HG03196 (cell line): Measurements from ENCODE around the gene RERE.
"Not testable (repeated sequence)": the region's sequence is repeated elsewhere in the genome, so short reads cannot be mapped to it uniquely, and the experiment has no call there.

Experiments used
- ATAC-seq: cut with Tn5 transposase; IDR thresholded peaks from one replicate; pipeline ENCODE4 v1.9.1; 2021; ENCODE audit not compliant: unreplicated experiment

Gene RERE

GRCh38 chr1:8649027-8649426 lies 168.4 kb downstream of the RERE start:
- peak; percentile 45 for ATAC-seq

- ATAC-seq = no peak
Observed at GRCh38 chr1:8646996-8647395, 170.4 kb downstream of the RERE start.

GRCh38 chr1:8646189-8646588 lies 171.3 kb downstream of the RERE start:
- ATAC-seq = no peak

- ATAC-seq = peak; percentile 89
Observed at GRCh38 chr1:8643542-8644536, 173.6 kb downstream of the RERE start.

GRCh38 chr1:8642114-8642513 lies 175.3 kb downstream of the RERE start:
- no peak for ATAC-seq

- no peak for ATAC-seq
Observed at GRCh38 chr1:8641377-8641997, 176.0 kb downstream of the RERE start.

- ATAC-seq = no peak
Observed at GRCh38 chr1:8640950-8641349, 176.5 kb downstream of the RERE start.

GRCh38 chr1:8639148-8639547 lies 178.3 kb downstream of the RERE start:
- no peak for ATAC-seq

- ATAC-seq = no peak
Observed at GRCh38 chr1:8633741-8634501, 183.5 kb downstream of the RERE start.

GRCh38 chr1:8632102-8632501 lies 185.3 kb downstream of the RERE start:
- no peak for ATAC-seq

- no peak for ATAC-seq
Observed at GRCh38 chr1:8631163-8631562, 186.3 kb downstream of the RERE start.

- ATAC-seq = peak; percentile 64
Observed at GRCh38 chr1:8629241-8630091, 188.0 kb downstream of the RERE start.

- no peak for ATAC-seq
Observed at GRCh38 chr1:8628606-8629005, 188.8 kb downstream of the RERE start.

- no peak for ATAC-seq
Observed at GRCh38 chr1:8627728-8628127, 189.7 kb downstream of the RERE start.

GRCh38 chr1:8625981-8626898 lies 191.2 kb downstream of the RERE start:
- ATAC-seq = no peak

GRCh38 chr1:8625491-8625890 lies 191.9 kb downstream of the RERE start:
- no peak for ATAC-seq

- not testable (repeated sequence) for ATAC-seq
Observed at GRCh38 chr1:8623651-8624192, 193.7 kb downstream of the RERE start.

GRCh38 chr1:8621785-8622348 lies 195.6 kb downstream of the RERE start:
- ATAC-seq = not testable (repeated sequence)
